ENCODE results near the gene AMIGO1. TPM values are rescaled to one million over a fixed set of nuclear protein-coding genes. Genes with fewer than 3 reads are reported as not detected.

Gene AMIGO1
- total RNA-seq, 1 experiment from 2014 or later: 0.10 TPM

GRCh38 chr1:109470245-109470644 is 39.3 kb downstream of the AMIGO1 start:
- TF ChIP-seq SP1 (IDR thresholded peaks at IDR 0.05; ENCODE audit: low read depth): no peak
- no peak for TF ChIP-seq JUND (IDR thresholded peaks at IDR 0.05)
- TF ChIP-seq EZH2phosphoT487 (IDR thresholded peaks at IDR 0.05; ENCODE audit: borderline replicate concordance): no peak
- TF ChIP-seq ZFX (IDR thresholded peaks at IDR 0.05): no peak
- CTCF ChIA-PET: interaction anchor here (1.6 kb wide), 1 partner anchor 21 kb away, joined by 5 read pairs; no protein-coding TSS in a partner anchor

GRCh38 chr1:109468903-109469302 is 40.6 kb downstream of the AMIGO1 start:
- H3K4me1 ChIP-seq (ENCODE audit: control insufficient read depth in 1 of 2, insufficient read depth in 2 of 2, low read length in 2 of 2): peaks cover 0 to 10% of the 10 kb centered on the region in 2 experiments; a peak in 1 of 4 replicates
- ChIA-PET POLR2A (no interaction called here), RAD21 (ENCODE audit: low non-redundant PET in 1 of 2, low total read pairs in 2 of 2, uncharacterized antibody in 2 of 2, unreplicated experiment in 2 of 2) (no interaction called here), CTCF (interaction anchor here (0.8 to 1.6 kb wide), 2 partner anchors 22 to 193 kb away, joined by 4 to 5 read pairs; no protein-coding TSS in a partner anchor)
- H3K27me3 ChIP-seq (ENCODE audit: insufficient read depth, low read length): peaks cover 34% of the 10 kb centered on the region
- H3K4me2 ChIP-seq (ENCODE audit: low read length): no peak overlapping the region
- H3K36me3 ChIP-seq (ENCODE audit: control insufficient read depth in 1 of 2, insufficient read depth in 2 of 2, low read length in 2 of 2): no peaks in the 10 kb centered on the region
- no peak overlapping the region for H3K27ac ChIP-seq (ENCODE audit: low read depth, low read length)
- H3K9me2 ChIP-seq (ENCODE audit: insufficient read depth): no peaks in the 10 kb centered on the region
- H3K9me3 ChIP-seq (ENCODE audit: control insufficient read depth in 1 of 2, insufficient read depth in 1 of 2, low read depth in 1 of 2, low read length in 2 of 2): no peaks in the 10 kb centered on the region
- no peak overlapping the region for H3K9ac ChIP-seq (ENCODE audit: low read length)
- no peak for ATAC-seq
- no peaks in the 10 kb centered on the region for H3K79me2 ChIP-seq (ENCODE audit: insufficient read depth, low read length)
- no peak overlapping the region for H3K4me3 ChIP-seq (replicated peaks in 1 of 2; ENCODE audit: low read depth in 1 of 2, low read length in 2 of 2)
- H4K20me1 ChIP-seq (ENCODE audit: insufficient read depth): no peaks in the 10 kb centered on the region
- no peak for DNase-seq (ENCODE audit: low read depth, low spot score)
- intact Hi-C loops (cut with micrococcal nuclease): no loop called here
- H2AFZ ChIP-seq (ENCODE audit: low read depth, low read length, poor library complexity, severe bottlenecking): no peak overlapping the region
- no TSS peak for BruUV-seq (replicated peaks)
- TF ChIP-seq EGR1 (IDR thresholded peaks at IDR 0.05; ENCODE audit: low read depth) (no peak), RAD21 (IDR thresholded peaks at IDR 0.05; ENCODE audit: low read depth) (no peak), SIN3A (IDR thresholded peaks at IDR 0.05; ENCODE audit: low read depth) (no peak), SP1 (IDR thresholded peaks at IDR 0.05; ENCODE audit: low read depth) (no peak), ZFX (IDR thresholded peaks at IDR 0.05) (no peak), POLR2A (IDR thresholded peaks at IDR 0.05; ENCODE audit: borderline replicate concordance, extremely low read depth, insufficient read depth, insufficient read length) (no peak), EZH2phosphoT487 (IDR thresholded peaks at IDR 0.05; ENCODE audit: borderline replicate concordance) (no peak), ZNF274 (IDR thresholded peaks at IDR 0.05; ENCODE audit: low read depth, low read length) (no peak), YY1 (IDR thresholded peaks at IDR 0.05; ENCODE audit: extremely low read depth, insufficient replicate concordance, low read depth, low read length) (no peak), SRF (IDR thresholded peaks at IDR 0.05; ENCODE audit: low read depth) (no peak), JUND (IDR thresholded peaks at IDR 0.05) (no peak), ATF3 (IDR thresholded peaks at IDR 0.05) (no peak), TCF7L2 (IDR thresholded peaks at IDR 0.05; ENCODE audit: borderline replicate concordance, extremely low read depth, insufficient read depth, insufficient read length) (no peak)
- TF ChIP-seq, protein P1, sequence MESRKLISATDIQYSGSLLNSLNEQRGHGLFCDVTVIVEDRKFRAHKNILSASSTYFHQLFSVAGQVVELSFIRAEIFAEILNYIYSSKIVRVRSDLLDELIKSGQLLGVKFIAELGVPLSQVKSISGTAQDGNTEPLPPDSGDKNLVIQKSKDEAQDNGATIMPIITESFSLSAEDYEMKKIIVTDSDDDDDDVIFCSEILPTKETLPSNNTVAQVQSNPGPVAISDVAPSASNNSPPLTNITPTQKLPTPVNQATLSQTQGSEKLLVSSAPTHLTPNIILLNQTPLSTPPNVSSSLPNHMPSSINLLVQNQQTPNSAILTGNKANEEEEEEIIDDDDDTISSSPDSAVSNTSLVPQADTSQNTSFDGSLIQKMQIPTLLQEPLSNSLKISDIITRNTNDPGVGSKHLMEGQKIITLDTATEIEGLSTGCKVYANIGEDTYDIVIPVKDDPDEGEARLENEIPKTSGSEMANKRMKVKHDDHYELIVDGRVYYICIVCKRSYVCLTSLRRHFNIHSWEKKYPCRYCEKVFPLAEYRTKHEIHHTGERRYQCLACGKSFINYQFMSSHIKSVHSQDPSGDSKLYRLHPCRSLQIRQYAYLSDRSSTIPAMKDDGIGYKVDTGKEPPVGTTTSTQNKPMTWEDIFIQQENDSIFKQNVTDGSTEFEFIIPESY (IDR thresholded peaks at IDR 0.05; ENCODE audit: extremely low read depth, insufficient replicate concordance, low read length): no peak
- TF ChIP-seq, protein P2, sequence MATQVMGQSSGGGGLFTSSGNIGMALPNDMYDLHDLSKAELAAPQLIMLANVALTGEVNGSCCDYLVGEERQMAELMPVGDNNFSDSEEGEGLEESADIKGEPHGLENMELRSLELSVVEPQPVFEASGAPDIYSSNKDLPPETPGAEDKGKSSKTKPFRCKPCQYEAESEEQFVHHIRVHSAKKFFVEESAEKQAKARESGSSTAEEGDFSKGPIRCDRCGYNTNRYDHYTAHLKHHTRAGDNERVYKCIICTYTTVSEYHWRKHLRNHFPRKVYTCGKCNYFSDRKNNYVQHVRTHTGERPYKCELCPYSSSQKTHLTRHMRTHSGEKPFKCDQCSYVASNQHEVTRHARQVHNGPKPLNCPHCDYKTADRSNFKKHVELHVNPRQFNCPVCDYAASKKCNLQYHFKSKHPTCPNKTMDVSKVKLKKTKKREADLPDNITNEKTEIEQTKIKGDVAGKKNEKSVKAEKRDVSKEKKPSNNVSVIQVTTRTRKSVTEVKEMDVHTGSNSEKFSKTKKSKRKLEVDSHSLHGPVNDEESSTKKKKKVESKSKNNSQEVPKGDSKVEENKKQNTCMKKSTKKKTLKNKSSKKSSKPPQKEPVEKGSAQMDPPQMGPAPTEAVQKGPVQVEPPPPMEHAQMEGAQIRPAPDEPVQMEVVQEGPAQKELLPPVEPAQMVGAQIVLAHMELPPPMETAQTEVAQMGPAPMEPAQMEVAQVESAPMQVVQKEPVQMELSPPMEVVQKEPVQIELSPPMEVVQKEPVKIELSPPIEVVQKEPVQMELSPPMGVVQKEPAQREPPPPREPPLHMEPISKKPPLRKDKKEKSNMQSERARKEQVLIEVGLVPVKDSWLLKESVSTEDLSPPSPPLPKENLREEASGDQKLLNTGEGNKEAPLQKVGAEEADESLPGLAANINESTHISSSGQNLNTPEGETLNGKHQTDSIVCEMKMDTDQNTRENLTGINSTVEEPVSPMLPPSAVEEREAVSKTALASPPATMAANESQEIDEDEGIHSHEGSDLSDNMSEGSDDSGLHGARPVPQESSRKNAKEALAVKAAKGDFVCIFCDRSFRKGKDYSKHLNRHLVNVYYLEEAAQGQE (IDR thresholded peaks at IDR 0.05; ENCODE audit: low read depth): no peak

More at GRCh38 chr1:109470245-109470644, 39.3 kb downstream of the AMIGO1 start:
- Histone ChIP-seq H3K4me2 (ENCODE audit: low read length) (no peak overlapping the region), H2AFZ (ENCODE audit: low read depth, low read length, poor library complexity, severe bottlenecking) (no peak overlapping the region), H3K27me3 (ENCODE audit: insufficient read depth, low read length) (peaks cover 34% of the 10 kb centered on the region), H3K36me3 (ENCODE audit: control insufficient read depth in 1 of 2, insufficient read depth in 2 of 2, low read length in 2 of 2) (no peaks in the 10 kb centered on the region), H3K4me1 (ENCODE audit: control insufficient read depth in 1 of 2, insufficient read depth in 2 of 2, low read length in 2 of 2) (peaks cover 0 to 9% of the 10 kb centered on the region in 2 experiments; a peak in 1 of 4 replicates), H3K4me3 (replicated peaks in 1 of 2; ENCODE audit: low read depth in 1 of 2, low read length in 2 of 2) (no peak overlapping the region), H3K9me2 (ENCODE audit: insufficient read depth) (no peaks in the 10 kb centered on the region), H3K79me2 (ENCODE audit: insufficient read depth, low read length) (no peaks in the 10 kb centered on the region), H3K9ac (ENCODE audit: low read length) (no peak overlapping the region), H4K20me1 (ENCODE audit: insufficient read depth) (no peaks in the 10 kb centered on the region), H3K27ac (ENCODE audit: low read depth, low read length) (no peak overlapping the region), H3K9me3 (ENCODE audit: control insufficient read depth in 1 of 2, insufficient read depth in 1 of 2, low read depth in 1 of 2, low read length in 2 of 2) (no peaks in the 10 kb centered on the region)
- POLR2A ChIA-PET: no interaction called here
- ATAC-seq: no peak
- BruUV-seq (replicated peaks): no TSS peak
- intact Hi-C loops (cut with micrococcal nuclease): no loop called here
- DNase-seq (ENCODE audit: low read depth, low spot score): no peak
- RAD21 ChIA-PET (ENCODE audit: low non-redundant PET in 1 of 2, low total read pairs in 2 of 2, uncharacterized antibody in 2 of 2, unreplicated experiment in 2 of 2): no interaction called here
